ENCODE data around the gene NAV1.
A peak's percentile ranks its signal among the peaks of the same experiment; 100 is the strongest.
"Not testable (repeated sequence)": the region's sequence is repeated elsewhere in the genome, so short reads cannot be mapped to it uniquely, and the experiment has no call there.

The NAV1 gene

DNA sequence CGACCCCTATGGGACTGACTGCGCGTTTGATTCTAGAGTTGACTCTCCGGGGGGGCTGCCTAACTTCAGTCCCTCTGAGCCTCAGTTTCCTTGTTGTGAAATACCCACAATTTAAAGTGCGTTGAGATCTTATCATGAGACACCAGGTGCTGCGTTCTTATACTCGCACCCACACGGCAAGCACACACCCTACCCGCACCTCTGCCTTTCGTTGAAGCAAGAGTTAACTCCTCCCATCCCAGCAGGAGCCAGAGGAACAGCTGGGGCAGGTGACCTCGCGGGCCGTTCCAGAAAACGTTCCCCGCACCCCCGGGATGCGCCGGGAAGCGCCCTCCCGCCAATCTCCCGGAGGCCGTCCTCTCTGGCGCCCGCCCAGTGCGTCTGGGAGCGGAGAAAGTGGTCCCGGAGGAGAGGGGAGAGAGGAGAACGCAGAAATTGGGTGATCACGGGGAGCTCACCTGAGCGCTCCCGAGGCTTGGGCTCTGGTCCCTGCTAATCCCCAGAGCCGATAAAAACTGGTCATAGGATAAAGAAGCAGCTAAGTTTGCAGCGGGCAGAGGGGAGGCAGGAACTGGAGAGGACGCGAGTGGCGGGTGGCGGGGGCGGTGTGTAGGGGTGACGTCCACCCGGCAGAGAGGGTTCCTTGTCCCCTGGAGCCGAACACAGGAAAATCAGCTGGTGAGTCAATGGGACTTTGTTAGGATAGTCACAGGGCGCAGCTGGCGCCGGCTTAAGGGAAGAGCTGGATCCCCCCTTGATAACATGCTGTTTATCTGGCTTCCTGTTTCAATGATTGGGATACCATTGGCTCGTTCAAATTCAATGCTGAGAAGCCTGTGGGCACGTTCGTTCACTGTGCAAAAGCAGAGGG, 869 bp downstream of the NAV1 start:
- peak overlapping the region; percentile 24; the same call in 1 of the 2 replicates for H3K27ac ChIP-seq
- TF ChIP-seq, protein P1, sequence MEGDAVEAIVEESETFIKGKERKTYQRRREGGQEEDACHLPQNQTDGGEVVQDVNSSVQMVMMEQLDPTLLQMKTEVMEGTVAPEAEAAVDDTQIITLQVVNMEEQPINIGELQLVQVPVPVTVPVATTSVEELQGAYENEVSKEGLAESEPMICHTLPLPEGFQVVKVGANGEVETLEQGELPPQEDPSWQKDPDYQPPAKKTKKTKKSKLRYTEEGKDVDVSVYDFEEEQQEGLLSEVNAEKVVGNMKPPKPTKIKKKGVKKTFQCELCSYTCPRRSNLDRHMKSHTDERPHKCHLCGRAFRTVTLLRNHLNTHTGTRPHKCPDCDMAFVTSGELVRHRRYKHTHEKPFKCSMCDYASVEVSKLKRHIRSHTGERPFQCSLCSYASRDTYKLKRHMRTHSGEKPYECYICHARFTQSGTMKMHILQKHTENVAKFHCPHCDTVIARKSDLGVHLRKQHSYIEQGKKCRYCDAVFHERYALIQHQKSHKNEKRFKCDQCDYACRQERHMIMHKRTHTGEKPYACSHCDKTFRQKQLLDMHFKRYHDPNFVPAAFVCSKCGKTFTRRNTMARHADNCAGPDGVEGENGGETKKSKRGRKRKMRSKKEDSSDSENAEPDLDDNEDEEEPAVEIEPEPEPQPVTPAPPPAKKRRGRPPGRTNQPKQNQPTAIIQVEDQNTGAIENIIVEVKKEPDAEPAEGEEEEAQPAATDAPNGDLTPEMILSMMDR (conservative IDR thresholded peaks at IDR 0.05), result no peak

GRCh38 chr1:201540846-201541735, 2.2 kb downstream of the NAV1 start:
- H3K27ac ChIP-seq, result no peak overlapping the region

GRCh38 chr1:201542309-201543035, 3.5 kb downstream of the NAV1 start:
- H3K27ac ChIP-seq, result no peak overlapping the region
- TF ChIP-seq, protein P1 (conservative IDR thresholded peaks at IDR 0.05), result no peak

More at GRCh38 chr1:201540846-201541735, 2.2 kb downstream of the NAV1 start:
- TF ChIP-seq, protein P1 (conservative IDR thresholded peaks at IDR 0.05), result no peak

- no peak overlapping the region for H3K27ac ChIP-seq
- TF ChIP-seq, protein P1 (conservative IDR thresholded peaks at IDR 0.05), result no peak
These were observed 5.1 kb downstream of the NAV1 start for GRCh38 chr1:201543871-201544642.

- TF ChIP-seq, protein P1 (conservative IDR thresholded peaks at IDR 0.05), result no peak
- H3K27ac ChIP-seq, result no peak overlapping the region
These were observed 5.8 kb downstream of the NAV1 start for GRCh38 chr1:201544710-201545109.

- no peak overlapping the region for H3K27ac ChIP-seq
- TF ChIP-seq, protein P1 (conservative IDR thresholded peaks at IDR 0.05), result no peak; the same call in 1 of the 2 replicates
These were observed 7.0 kb downstream of the NAV1 start for GRCh38 chr1:201545851-201546492.

DNA sequence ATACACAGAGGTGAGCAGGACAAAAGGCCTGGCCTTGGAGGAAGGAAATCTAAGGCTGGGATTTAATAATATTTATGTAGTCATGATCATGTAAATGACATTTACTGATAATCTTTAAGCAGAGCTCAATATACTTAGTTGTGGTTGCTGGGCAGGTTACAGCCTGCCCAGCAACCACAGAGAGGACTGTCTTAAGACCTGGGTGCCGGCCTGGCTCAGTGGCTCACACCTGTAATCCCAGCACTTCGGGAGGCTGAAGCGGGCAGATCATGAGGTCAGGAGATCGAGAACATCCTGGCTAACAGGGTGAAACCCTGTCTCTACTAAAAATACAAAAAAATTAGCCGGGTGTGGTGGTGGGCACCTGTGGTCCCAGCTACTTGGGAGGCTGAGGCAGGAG, 10.6 kb downstream of the NAV1 start:
- not testable (repeated sequence) for H3K27ac ChIP-seq
